Measurements from ENCODE around the gene CDR2. TPM values are rescaled to one million over a fixed set of nuclear protein-coding genes. Genes with fewer than 3 reads are reported as not detected.
"Not testable (repeated sequence)": the region's sequence is repeated elsewhere in the genome, so short reads cannot be mapped to it uniquely, and the experiment has no call there.

CDR2 gene
- total RNA-seq = 10 to 100 TPM; 42.2 to 48.6 TPM

GRCh38 chr16:22374311-22375116 lies at the start of gene CDR2:
CDR2 (minus strand) TSS chr16:22374619; CDS start chr16:22374309, 310 bp downstream.
- Mint-ChIP-seq H3K9me3 (no peaks in the 10 kb centered on the region), H3K27ac (peak within 1 kb of the TSS; percentile 91), H3K4me1 (peaks cover 39% of the 10 kb centered on the region), H3K27me3 (peaks cover 11% of the 10 kb centered on the region), H3K36me3 (peaks cover 5% of the 10 kb centered on the region), H3K4me3 (peak within 1 kb of the TSS; percentile 93)
- POLR2A ChIA-PET = interaction anchor here (0.8 to 10.5 kb wide), 3 partner anchors 9 to 31 kb away, joined by 3 to 108 read pairs (median 3); no protein-coding TSS in a partner anchor
- peak; percentile 97 for DNase-seq
- ATAC-seq (ENCODE audit: low read depth) = peak; percentile 94

- Mint-ChIP-seq H3K27me3 (no peaks in the 10 kb centered on the region), H3K36me3 (peaks cover 23% of the 10 kb centered on the region), H3K27ac (no peak overlapping the region), H3K9me3 (no peaks in the 10 kb centered on the region), H3K4me1 (no peaks in the 10 kb centered on the region), H3K4me3 (no peak overlapping the region)
- ATAC-seq (ENCODE audit: low read depth) (no peak), DNase-seq (no peak)
- POLR2A ChIA-PET = no interaction called here
Observed at GRCh38 chr16:22423716-22424115, 49.3 kb upstream of the CDR2 start.

DNA sequence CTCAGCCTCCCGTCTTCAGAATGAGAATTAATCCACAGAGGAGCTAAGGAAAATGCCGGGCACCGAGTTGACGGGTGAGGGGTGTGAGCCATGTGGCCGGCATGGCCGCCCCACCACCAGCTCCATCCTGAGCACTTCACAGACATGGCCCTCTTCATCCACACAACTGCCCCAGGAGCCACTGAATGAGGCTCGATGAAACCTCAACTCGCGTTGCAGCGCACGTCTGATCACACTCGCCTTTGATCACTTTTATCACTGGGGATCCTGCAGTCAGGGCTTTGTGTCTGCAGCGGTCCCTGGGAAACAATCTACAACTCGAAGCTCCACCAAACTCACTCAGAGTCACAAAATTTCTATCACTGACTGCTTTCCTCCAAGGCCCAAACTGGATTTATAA lies 46.7 kb upstream of the CDR2 start:
- Mint-ChIP-seq H3K9me3 (no peaks in the 10 kb centered on the region), H3K27me3 (no peaks in the 10 kb centered on the region), H3K27ac (no peak overlapping the region), H3K36me3 (peaks cover 20% of the 10 kb centered on the region), H3K4me1 (no peaks in the 10 kb centered on the region), H3K4me3 (no peak overlapping the region)
- DNase-seq (no peak), ATAC-seq (ENCODE audit: low read depth) (no peak)
- POLR2A ChIA-PET = no interaction called here

DNA sequence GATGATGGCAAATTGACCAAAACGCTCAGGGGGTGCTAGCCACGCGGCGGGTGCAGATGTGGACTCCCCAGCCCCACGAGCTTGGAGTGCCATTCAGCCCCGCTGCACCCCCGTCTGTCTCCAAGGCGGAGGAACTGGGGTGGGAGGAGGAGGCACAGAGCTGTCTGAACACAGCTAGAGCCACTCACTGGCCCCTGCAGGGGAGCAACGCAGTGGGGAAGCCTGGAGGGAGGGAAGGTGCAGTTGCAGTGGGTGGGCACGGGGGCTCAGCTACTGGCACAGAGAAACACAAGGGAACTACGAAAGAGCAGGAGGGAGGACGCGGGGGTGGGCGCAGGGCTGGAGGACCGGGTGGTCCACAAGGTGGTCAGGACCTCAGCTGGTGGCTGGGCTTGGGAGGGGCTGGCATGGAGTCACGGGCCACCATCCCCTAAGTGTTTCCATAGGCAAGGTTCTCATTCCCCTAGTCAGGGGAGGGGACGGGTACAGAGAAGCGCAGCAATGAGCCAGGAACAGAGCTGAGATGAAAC lies 46.3 kb upstream of the CDR2 start:
- no peaks in the 10 kb centered on the region for H3K27me3 Mint-ChIP-seq
- no peaks in the 10 kb centered on the region for H3K4me1 Mint-ChIP-seq
- no peak for DNase-seq
- H3K27ac Mint-ChIP-seq = no peak overlapping the region
- H3K9me3 Mint-ChIP-seq = no peaks in the 10 kb centered on the region
- H3K36me3 Mint-ChIP-seq = peaks cover 20% of the 10 kb centered on the region
- no peak for ATAC-seq (ENCODE audit: low read depth)
- no peak overlapping the region for H3K4me3 Mint-ChIP-seq
- POLR2A ChIA-PET = no interaction called here

DNA sequence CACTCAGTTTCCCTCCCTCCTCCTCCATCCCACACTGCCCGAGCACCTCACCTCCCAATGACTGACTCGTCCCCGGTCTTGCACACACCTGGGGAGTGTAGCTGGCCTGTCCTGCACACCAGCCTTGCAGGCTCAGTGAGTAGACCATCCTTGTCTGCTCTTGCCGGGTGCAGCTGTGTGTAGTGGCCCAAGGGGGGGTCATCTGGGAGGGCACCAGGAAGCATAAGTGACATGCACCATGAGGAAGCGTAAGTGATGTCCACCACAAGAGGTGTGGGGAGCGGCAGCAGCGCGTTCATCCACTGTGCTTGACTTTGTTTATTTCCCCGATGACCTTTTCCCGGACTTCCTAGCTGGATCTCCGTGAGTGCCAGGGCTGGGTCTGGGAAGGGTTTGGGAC lies 45.5 kb upstream of the CDR2 start:
- ATAC-seq (ENCODE audit: low read depth) (no peak), DNase-seq (no peak)
- Mint-ChIP-seq H3K27ac (no peak overlapping the region), H3K27me3 (no peaks in the 10 kb centered on the region), H3K4me1 (no peaks in the 10 kb centered on the region), H3K9me3 (no peaks in the 10 kb centered on the region), H3K36me3 (peaks cover 20% of the 10 kb centered on the region), H3K4me3 (no peak overlapping the region)
- POLR2A ChIA-PET = interaction anchor here (0.5 kb wide), 1 partner anchor 17 kb away, joined by 3 read pairs; no protein-coding TSS in a partner anchor

DNA sequence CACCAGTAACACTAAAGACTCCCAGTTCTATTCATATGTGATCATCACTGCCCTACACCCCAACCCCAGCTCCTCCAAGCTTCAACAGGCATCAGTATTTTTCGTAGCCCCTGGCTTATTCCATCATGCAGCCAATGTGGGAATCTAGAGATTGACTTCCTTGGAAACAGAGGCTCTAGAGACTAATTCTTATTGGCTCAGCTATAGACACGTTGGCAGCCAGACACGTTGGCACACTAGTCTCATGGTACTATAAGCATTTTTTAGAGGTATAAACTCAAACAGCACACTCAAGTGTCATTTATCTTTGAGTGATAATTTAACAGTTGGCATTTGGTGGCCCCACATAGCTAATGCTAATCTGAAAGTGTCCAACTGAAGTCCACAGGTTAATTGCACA lies 44.4 kb upstream of the CDR2 start:
- no peaks in the 10 kb centered on the region for H3K9me3 Mint-ChIP-seq
- no peak for ATAC-seq (ENCODE audit: low read depth)
- H3K27me3 Mint-ChIP-seq = no peaks in the 10 kb centered on the region
- no peaks in the 10 kb centered on the region for H3K4me1 Mint-ChIP-seq
- POLR2A ChIA-PET = no interaction called here
- no peak overlapping the region for H3K4me3 Mint-ChIP-seq
- peaks cover 13% of the 10 kb centered on the region for H3K36me3 Mint-ChIP-seq
- no peak for DNase-seq
- H3K27ac Mint-ChIP-seq = no peak overlapping the region

DNA sequence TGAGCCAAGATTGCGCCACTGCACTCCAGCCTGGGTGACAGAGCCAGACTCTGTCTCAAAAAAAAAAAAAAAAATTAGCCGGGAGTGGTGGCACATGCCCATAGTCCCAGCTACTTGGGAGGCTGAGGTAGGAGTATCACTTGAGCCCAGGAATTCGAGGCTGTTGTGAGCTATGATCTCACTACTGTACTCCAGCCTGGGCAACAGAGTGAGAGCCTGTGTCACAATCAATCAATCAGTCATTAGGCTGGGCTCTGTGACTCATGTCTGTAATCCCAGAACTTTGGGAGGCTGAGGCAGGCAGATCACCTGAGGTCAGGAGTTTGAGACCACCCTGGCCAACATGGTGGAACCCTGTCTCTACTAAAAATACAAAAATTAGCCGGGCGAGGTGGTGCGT lies 43.4 kb upstream of the CDR2 start:
- peaks cover 12% of the 10 kb centered on the region for H3K36me3 Mint-ChIP-seq
- H3K9me3 Mint-ChIP-seq; H3K4me1 Mint-ChIP-seq; ATAC-seq (ENCODE audit: low read depth); H3K27ac Mint-ChIP-seq; DNase-seq; H3K27me3 Mint-ChIP-seq; H3K4me3 Mint-ChIP-seq: not testable (repeated sequence)
- POLR2A ChIA-PET = interaction anchor here (0.7 kb wide), 1 partner anchor 10 kb away, joined by 3 read pairs; no protein-coding TSS in a partner anchor

DNA sequence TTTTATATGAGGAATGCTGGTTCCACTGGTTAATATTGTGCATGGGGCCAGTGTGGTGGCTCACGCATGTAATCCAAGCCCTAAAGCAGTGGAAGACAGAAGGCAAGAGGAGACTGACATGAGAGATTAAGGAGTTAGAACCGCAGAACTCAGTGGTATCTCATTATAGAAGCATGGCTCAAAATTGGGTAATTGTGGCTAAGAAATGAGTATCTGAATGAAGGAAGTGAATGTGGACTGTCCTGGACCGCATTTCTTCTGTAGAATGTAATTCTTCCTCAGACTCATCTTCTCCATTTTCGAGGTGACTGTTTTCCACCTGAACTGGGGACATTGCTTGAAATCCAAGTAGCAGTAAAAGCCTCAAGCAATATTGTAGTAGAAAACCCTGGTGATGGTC lies 42.6 kb upstream of the CDR2 start:
- no peak overlapping the region for H3K27ac Mint-ChIP-seq
- H3K4me3 Mint-ChIP-seq = no peak overlapping the region
- no peaks in the 10 kb centered on the region for H3K27me3 Mint-ChIP-seq
- peaks cover 12% of the 10 kb centered on the region for H3K36me3 Mint-ChIP-seq
- POLR2A ChIA-PET = no interaction called here
- no peak for ATAC-seq (ENCODE audit: low read depth)
- DNase-seq = no peak
- no peaks in the 10 kb centered on the region for H3K4me1 Mint-ChIP-seq
- H3K9me3 Mint-ChIP-seq = no peaks in the 10 kb centered on the region

DNA sequence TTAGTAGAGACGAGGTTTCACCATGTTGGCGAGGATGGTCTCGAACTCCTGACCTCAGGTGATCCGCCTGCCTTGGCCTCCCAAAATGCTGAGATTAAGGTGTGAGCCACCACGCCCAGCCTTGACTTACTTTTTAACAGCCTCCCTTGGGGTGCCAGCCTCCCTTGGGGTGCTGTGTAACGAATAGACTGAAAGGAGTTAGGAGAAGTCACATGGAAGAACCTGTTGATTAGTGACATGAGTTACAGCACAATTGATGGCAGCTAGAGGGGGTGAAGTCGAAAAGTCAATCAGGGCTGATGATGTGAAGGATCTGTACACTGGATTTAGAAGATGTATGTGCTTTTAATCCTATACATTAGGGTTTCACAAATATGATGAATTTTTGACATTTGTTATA lies 39.4 kb upstream of the CDR2 start:
- Mint-ChIP-seq H3K4me1 (no peaks in the 10 kb centered on the region), H3K27me3 (no peaks in the 10 kb centered on the region), H3K9me3 (peaks cover 4% of the 10 kb centered on the region), H3K36me3 (peaks cover 10% of the 10 kb centered on the region), H3K27ac (no peak overlapping the region), H3K4me3 (no peak overlapping the region)
- POLR2A ChIA-PET = interaction anchor here (0.6 kb wide), 1 partner anchor 23 kb away, joined by 4 read pairs; no protein-coding TSS in a partner anchor
- ATAC-seq (ENCODE audit: low read depth) = no peak
- no peak for DNase-seq

- no peak for DNase-seq
- H3K4me3 Mint-ChIP-seq = no peak overlapping the region
- peaks cover 6% of the 10 kb centered on the region for H3K36me3 Mint-ChIP-seq
- no peak overlapping the region for H3K27ac Mint-ChIP-seq
- POLR2A ChIA-PET = no interaction called here
- H3K9me3 Mint-ChIP-seq = peaks cover 4% of the 10 kb centered on the region
- peaks cover 2% of the 10 kb centered on the region for H3K4me1 Mint-ChIP-seq
- ATAC-seq (ENCODE audit: low read depth) = no peak
- H3K27me3 Mint-ChIP-seq = no peaks in the 10 kb centered on the region
Observed at GRCh38 chr16:22407486-22407885, 33.1 kb upstream of the CDR2 start.

DNA sequence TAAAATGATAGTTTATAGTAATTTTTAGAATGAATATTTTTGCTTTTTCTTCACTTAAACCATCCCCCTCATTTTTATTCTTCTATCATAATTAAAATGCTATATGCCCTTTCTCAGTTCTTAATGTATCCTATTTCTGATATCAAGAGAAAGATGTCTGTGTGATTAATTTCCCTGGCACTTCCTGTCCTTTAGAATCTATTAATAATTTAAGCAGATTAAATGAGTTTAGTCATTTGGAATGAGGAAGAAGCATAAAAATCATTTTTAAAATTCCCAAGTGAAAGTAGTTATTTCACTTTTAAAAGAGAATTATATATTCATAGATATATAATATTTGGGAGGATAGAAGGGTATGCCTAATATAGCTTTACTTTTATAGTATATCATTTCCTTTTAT lies 27.8 kb upstream of the CDR2 start:
- Mint-ChIP-seq H3K9me3 (no peaks in the 10 kb centered on the region), H3K27ac (no peak overlapping the region), H3K4me3 (no peak overlapping the region), H3K4me1 (peaks cover 2% of the 10 kb centered on the region), H3K36me3 (peaks cover 3% of the 10 kb centered on the region), H3K27me3 (no peaks in the 10 kb centered on the region)
- POLR2A ChIA-PET = no interaction called here
- ATAC-seq (ENCODE audit: low read depth) (no peak), DNase-seq (no peak)

GRCh38 chr16:22400900-22401299 lies 26.5 kb upstream of the CDR2 start:
- Mint-ChIP-seq H3K4me1 (peaks cover under 1% of the 10 kb centered on the region), H3K27me3 (no peaks in the 10 kb centered on the region), H3K9me3 (no peaks in the 10 kb centered on the region), H3K36me3 (peaks cover 5% of the 10 kb centered on the region), H3K27ac (no peak overlapping the region), H3K4me3 (no peak overlapping the region)
- POLR2A ChIA-PET = no interaction called here
- DNase-seq = no peak
- no peak for ATAC-seq (ENCODE audit: low read depth)

DNA sequence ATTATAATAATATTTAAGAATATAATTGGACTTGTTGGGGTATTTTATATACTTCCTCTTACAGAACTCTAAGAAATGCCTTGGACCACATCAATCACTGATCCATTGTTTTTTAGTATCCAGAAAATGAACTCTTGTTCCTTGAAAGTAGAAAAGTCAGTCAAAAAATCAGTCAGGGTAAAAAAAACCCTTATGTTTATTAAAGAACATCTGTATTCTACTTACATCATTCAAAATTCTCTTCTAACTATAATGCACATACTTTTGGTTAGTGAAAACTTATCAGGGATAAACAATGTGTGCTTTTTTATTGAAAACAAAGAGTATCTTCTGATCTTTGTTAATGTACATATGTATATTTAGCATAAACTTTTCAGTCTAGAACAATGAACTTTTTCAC lies 23.5 kb upstream of the CDR2 start:
- H3K9me3 Mint-ChIP-seq = no peaks in the 10 kb centered on the region
- H3K27me3 Mint-ChIP-seq = no peaks in the 10 kb centered on the region
- peaks cover 5% of the 10 kb centered on the region for H3K36me3 Mint-ChIP-seq
- H3K4me1 Mint-ChIP-seq = no peaks in the 10 kb centered on the region
- H3K27ac Mint-ChIP-seq = no peak overlapping the region
- POLR2A ChIA-PET = no interaction called here
- ATAC-seq (ENCODE audit: low read depth) (no peak), DNase-seq (no peak)
- no peak overlapping the region for H3K4me3 Mint-ChIP-seq

DNA sequence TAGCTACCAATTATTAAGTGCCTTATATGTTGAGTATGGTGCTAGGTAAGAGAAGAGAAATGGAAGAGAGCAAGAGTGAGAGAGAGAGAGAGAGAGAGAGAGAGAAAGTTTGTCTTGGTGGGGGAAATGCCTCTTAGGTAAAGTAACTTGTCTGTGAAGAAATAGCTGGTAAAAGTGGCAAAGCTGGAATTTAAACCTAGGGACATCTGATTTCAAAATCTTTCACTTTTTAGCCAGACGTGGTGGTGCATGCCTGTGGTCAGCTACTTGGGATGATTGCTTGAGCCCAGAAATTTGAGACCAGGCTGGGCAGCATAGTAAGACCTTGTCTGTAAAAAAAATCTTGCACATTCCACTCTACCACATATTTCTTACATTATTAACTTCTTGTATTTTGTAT lies 23.0 kb upstream of the CDR2 start:
- POLR2A ChIA-PET = no interaction called here
- Mint-ChIP-seq H3K4me1 (no peaks in the 10 kb centered on the region), H3K9me3 (no peaks in the 10 kb centered on the region), H3K27me3 (no peaks in the 10 kb centered on the region), H3K4me3 (no peak overlapping the region), H3K27ac (no peak overlapping the region), H3K36me3 (peaks cover 5% of the 10 kb centered on the region)
- ATAC-seq (ENCODE audit: low read depth) (no peak), DNase-seq (no peak)
